ENCODE measurements around the gene SLC22A6.

SLC22A6 gene

GRCh38 chr11:62930157-62930556, 54.6 kb downstream of the SLC22A6 start:
- no peak for DNase-seq

GRCh38 chr11:62928011-62928410, 56.8 kb downstream of the SLC22A6 start:
- DNase-seq: no peak

GRCh38 chr11:62926680-62927455, 57.9 kb downstream of the SLC22A6 start:
- DNase-seq: no peak
